Hindlimb muscle (tissue), 1 donor: Measurements from ENCODE around the gene CNNM4. TPM values are rescaled to one million over a fixed set of nuclear protein-coding genes. Genes with fewer than 3 reads are reported as not detected.

Experiments used
- DNase-seq: peaks from one replicate; pipeline ENCODE4 v3.0.0-alpha.2; 2013
- polyA plus RNA-seq: library from polyadenylated mRNA; unstranded; fragments of 120-200 nt; gene quantifications from one replicate; pipeline ENCODE4 v1.2.1, GENCODE V29; 2013; ENCODE audit not compliant: insufficient read length

Gene CNNM4
- polyA plus RNA-seq, 1 donor: 38.2 TPM

GRCh38 chr2:96861074-96861473, 100.4 kb downstream of the CNNM4 start:
- no peak for DNase-seq

Other genes starting within 250 kb of the CNNM4 start
- 38.2 TPM for gene ARID5A, start 224.2 kb upstream of the CNNM4 start, polyA plus RNA-seq
- gene KANSL3, start 122.6 kb upstream of the CNNM4 start, polyA plus RNA-seq: 36.3 TPM
- 3.9 TPM for gene FER1L5, start 118.1 kb upstream of the CNNM4 start, polyA plus RNA-seq
- gene LMAN2L, start 20.8 kb upstream of the CNNM4 start, polyA plus RNA-seq: 28.5 TPM
- 24.5 TPM for gene CNNM3, start 55.4 kb downstream of the CNNM4 start, polyA plus RNA-seq
- 13.8 TPM for gene ANKRD23, start 83.1 kb downstream of the CNNM4 start, polyA plus RNA-seq
- gene ANKRD39, start 97.1 kb downstream of the CNNM4 start, polyA plus RNA-seq: 7.7 TPM
- 38.8 TPM for gene SEMA4C, start 109.2 kb downstream of the CNNM4 start, polyA plus RNA-seq
- 2.6 TPM for gene FAM178B, start 225.7 kb downstream of the CNNM4 start, polyA plus RNA-seq